Superior temporal gyrus (tissue), 1 donor: ENCODE data around the gene DDX55.
"Not testable (repeated sequence)": the region's sequence is repeated elsewhere in the genome, so short reads cannot be mapped to it uniquely, and the experiment has no call there.

Source experiments
- DNase-seq: peaks from one replicate; pipeline ENCODE4 v3.0.0-alpha.2; 2016; ENCODE audit errors: extremely low spot score

DDX55 gene

DNA sequence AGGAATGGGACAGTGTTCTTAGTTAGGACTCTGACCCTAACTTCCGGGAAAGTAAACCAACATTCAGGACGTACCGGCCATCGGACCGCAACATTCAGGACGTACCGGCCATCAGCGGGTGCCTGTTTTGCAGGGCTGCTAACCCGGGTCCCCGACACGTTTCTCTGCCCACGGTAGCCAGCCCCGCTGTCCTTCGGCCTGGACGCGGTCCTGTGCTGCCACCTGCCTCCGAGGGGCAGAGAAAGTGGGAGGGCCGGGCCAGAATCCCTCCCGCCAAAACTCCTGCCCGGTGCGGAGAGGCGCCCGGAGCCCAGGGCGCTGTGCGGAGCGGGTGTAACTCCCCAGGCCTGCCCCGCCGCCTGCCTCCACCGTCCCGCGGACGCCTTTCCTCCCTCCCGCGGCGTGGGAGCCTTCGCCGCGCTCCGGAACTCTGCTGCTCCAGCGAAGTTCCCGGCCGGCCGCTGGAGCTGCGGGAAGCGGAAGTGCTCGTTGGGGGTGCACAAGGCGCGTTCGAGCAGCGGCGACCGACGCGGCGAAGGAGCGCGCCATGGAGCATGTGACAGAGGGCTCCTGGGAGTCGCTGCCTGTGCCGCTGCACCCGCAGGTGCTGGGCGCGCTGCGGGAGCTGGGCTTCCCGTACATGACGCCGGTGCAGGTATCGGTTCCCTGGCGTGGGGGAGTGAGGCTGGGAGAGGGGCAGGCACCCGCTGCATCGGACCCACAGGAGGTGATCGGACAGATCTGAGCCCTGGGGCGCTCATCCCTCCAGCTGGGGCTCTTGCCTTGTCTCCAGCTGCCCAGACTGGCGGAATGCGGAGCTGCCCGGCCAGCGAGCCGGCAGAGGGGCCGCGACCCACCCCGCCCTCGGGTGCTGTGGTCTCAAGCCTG, at the start of gene DDX55:
DDX55 (plus strand) TSS at position 498 of the 888 bp plus-strand sequence; CDS start at position 548, 50 bp downstream.
- peak; percentile 87 for DNase-seq

DNA sequence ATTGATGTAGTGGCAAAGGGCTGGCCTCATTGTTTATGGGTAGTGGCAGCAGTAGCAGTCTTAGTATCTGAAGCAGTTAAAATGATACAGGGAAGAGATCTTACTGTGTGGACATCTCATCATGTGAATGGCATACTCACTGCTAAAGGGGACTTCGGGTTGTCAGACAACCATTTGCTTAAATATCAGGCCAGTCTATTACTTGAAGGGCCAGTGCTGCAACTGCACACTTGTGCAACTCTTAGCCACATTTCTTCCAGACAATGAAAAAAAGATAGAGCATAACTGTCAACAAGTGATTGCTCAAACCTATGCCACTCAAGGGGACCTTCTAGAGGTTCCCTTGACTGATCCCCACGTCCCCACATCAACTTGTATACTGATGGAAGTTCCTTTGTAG, 47.8 kb upstream of the DDX55 start:
- not testable (repeated sequence) for DNase-seq

GRCh38 chr12:123554843-123555242, 47.1 kb upstream of the DDX55 start:
- not testable (repeated sequence) for DNase-seq

- not testable (repeated sequence) for DNase-seq
Measured at GRCh38 chr12:123558487-123558886, 43.4 kb upstream of the DDX55 start.

- DNase-seq = no peak
Measured at GRCh38 chr12:123559468-123559867, 42.4 kb upstream of the DDX55 start.

DNA sequence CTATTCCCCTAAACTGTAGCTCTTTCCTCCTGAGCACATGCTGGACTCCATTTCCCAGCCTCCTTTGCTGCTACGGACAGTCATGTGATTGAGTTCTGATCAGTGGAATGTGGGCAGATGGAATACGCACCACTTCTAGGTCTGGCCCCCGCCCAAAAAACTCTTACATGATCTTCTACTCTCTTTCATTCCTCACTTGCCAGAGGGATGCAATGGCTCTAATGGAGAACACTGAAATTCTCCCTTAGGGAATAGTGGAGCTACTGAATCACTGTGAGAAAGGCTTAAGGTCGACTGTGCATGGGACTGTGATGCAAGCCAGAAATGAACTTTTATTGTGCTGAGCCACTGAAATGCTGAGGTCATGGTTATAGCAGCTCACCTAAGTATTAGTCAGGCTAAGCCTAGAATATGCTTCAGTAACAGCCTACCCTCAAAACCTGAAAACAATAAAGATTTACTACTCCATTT, 30.5 kb upstream of the DDX55 start:
- peak; percentile 65 for DNase-seq

- no peak for DNase-seq
Measured at GRCh38 chr12:123572391-123572790, 29.5 kb upstream of the DDX55 start.

- DNase-seq = no peak
Measured at GRCh38 chr12:123573870-123574269, 28.0 kb upstream of the DDX55 start.

- DNase-seq = no peak
Measured at GRCh38 chr12:123576611-123577010, 25.3 kb upstream of the DDX55 start.

DNA sequence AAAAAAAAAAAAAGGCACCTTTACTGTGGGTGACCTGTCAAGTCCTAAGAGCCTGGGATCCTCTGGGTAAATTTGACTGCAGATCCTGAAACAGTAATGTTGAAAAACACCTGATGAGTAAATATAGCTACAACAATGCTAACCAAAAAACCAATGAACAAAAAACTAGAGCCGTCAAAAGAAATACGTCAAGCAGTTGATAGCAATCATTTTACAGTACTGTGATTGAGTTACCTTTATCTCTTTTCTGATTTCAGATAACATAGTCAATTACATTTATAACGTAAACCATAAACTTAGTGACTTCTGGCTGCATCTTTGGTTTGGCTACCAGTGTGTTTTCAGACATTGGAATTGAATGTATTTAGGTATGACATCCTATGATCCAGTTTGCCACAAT, 23.7 kb upstream of the DDX55 start:
- DNase-seq = no peak

DNA sequence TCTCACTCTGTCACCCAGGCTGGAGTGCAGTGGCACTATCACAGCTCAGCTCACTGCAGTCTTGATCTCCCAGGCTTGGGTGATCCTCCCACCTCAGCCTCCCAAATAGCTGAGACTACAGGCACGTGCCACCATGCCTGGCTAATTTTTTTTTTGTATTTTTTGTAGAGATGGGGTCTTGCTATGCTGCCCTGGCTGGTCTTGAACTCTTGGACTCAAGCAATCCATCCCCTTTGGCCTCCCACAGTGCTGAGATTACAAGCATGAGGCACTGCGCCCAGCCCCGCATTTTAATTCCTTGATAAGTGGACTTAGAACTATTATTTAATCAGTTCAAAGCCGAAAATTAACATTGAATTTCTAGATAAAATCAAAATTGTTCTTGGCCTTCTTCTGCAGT, 23.1 kb upstream of the DDX55 start:
- DNase-seq = not testable (repeated sequence)

GRCh38 chr12:123580772-123581171, 21.1 kb upstream of the DDX55 start:
- no peak for DNase-seq

GRCh38 chr12:123591702-123592481, 10.0 kb upstream of the DDX55 start:
- DNase-seq = no peak

DNA sequence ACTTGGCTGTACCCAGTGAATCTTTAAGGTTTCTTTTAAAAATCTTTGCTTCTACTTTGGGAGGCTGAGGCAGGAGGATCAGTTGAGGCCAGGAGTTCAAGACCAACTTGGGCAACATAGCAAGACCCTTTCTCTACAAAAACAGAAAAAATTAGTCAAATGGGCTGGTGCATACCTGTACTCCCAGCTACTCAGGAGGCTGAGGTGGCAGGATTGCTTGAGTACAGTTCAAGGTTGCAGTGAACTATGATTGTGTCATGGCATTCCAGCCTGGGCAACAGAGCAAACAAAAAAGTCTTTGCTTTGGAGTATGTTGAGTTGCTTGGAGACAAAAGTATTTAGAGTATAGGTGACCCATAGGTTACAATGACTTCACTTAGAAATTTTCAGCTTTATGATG, 6.2 kb upstream of the DDX55 start:
- no peak for DNase-seq

DNA sequence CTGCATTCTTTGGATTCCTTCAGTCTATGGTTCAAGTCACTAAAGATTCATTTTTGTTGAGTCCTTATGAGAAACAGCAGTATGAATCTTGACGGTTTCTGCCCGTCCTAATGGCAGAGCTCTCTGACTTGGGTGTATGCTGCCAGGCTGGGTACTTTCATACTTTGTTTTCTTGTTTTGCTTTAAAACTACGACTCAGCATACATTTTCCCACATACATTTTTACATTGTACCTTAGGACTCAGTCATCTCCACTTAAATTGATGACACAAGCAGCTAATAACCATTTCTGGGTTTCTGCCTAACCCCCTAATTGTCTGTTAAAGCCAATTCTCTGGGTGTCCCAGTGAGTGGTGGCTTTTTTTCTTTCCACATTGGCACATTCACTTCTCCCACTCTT, 4.8 kb upstream of the DDX55 start:
- DNase-seq = no peak

- no peak for DNase-seq
Measured at GRCh38 chr12:123598522-123598921, 3.4 kb upstream of the DDX55 start.

DNA sequence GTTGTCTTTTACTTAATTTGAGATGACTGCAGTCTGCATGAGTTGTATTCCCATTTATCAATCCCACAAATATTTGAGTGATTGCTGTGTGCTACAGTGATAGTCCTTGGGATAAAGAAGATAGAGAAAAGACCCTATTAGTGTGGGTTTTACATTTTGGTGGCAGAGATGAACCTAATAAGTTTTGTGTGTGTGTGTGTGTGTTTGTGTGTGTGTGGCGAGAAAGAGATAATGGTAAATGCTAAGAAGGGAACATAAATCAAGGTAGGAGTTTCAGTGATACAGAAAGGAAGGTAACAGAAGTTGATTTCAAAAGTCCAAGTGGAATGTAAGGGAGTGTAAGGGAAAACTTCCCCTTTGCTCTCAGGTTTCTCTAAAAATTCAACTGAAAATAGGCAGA, 2.6 kb upstream of the DDX55 start:
- DNase-seq = no peak

DNA sequence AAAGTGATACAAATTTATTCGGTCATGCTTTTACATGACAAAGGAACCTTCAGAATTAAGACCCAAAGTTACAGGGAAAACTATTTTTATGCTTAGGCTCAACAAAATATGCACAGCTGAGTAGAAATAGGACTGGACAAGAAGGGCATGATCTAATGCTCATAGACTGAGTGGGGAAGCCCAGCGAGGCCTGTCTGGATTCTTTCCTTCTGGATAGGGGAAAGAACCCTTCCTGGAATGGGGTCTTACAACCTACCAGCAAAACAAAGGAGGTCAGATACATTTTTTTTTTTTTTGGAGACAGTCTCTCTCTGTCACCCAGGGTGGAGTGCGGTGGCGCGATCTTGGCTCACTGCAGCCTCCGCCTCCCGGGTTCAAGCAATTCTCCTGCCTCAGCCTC, 2.2 kb upstream of the DDX55 start:
- no peak for DNase-seq

DNA sequence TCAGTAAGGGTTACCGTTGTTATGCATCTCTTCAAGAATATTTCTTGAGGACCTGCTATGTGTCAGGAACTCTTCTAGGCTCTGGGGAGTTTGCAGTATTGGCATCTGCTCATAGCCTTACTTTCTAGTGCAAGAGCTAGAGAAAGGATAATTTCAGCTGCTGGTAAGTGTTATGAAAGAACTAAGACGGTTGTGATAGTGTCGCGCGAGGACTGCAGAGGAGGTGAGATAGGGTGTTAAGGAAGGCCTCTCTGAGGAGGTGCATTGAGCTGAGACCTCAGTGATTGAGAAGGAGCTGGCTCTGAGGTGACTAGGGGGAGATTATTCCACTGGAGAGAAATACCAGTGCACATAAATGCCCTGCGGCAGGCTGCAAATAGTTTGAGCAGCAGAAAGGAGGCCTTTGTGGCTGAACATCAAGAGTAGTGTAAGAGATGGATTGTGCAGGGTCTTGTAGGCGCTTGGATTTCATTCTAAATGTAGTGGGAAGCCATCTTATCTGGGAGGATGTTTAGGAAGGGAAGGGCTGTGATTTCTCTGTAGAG, 824 bp downstream of the DDX55 start:
- DNase-seq = no peak

DNA sequence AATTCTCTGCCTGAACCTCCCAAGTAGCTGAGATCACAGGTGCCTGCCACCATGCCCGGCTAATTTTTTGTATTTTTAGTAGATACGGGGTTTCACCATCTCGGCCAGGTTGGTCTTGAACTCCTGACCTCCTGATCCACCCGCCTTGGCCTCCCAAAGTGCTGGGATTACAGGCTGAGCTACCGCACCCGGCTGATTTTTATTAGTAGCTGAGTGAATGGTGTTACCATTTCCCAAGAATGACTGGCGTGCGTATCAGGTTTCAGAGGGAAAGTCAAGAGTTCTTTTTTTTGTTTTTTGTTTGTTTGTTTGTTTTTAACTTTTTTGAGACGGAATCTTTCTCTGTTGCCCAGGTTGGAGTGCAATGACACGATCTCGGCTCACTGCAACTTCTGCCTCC, 1.6 kb downstream of the DDX55 start:
- not testable (repeated sequence) for DNase-seq

- no peak for DNase-seq
Measured at GRCh38 chr12:123607756-123608155, 5.9 kb downstream of the DDX55 start.

GRCh38 chr12:123608182-123608581, 6.3 kb downstream of the DDX55 start:
- no peak for DNase-seq
